ENCODE measurements around the gene PDE8A. TPM values are rescaled to one million over a fixed set of nuclear protein-coding genes. Genes with fewer than 3 reads are reported as not detected.

Gene PDE8A
- total RNA-seq, 5 donors from 2014 or later (not counting 1 experiment from before 2014, with no cell fraction given): 21.5 to 33.7 (median 25.1) TPM

- ChIA-PET POLR2A (no interaction called here), CTCF (no interaction called here)
- Mint-ChIP-seq H3K27me3 (no peaks in the 10 kb centered on the region), H3K9me3 (no peaks in the 10 kb centered on the region), H3K27ac (no peak overlapping the region), H3K4me3 (no peak overlapping the region), H3K4me1 (no peaks in the 10 kb centered on the region), H3K36me3 (peaks cover 42% of the 10 kb centered on the region)
- Histone ChIP-seq H3K4me1 (ENCODE audit: control insufficient read depth in 1 of 2, extremely low read depth in 1 of 2, insufficient read depth in 2 of 2, low read length in 2 of 2) (no peaks in the 10 kb centered on the region), H3K9me3 (no peaks in the 10 kb centered on the region), H3K27me3 (replicated peaks in 1 of 2; ENCODE audit: control insufficient read depth in 2 of 2, extremely low read depth in 1 of 2, insufficient read depth in 2 of 2, low read length in 1 of 2) (no peaks in the 10 kb centered on the region), H3K4me3 (ENCODE audit: control insufficient read depth in 1 of 2, extremely low read depth in 1 of 2, low read length in 1 of 2) (no peak overlapping the region), H3K27ac (ENCODE audit: low read length) (no peak overlapping the region), H3K36me3 (ENCODE audit: control insufficient read depth in 2 of 2, extremely low read depth in 1 of 2, insufficient read depth in 1 of 2, low read length in 1 of 2) (peaks cover 0 to 12% of the 10 kb centered on the region in 2 donors)
- no CpG with 5 or more reads among the region's 2 CpGs for WGBS (ENCODE audit: insufficient coverage)
- ATAC-seq (replicated peaks in 1 of 4) (no peak), DNase-seq (no peak)
Observed at GRCh38 chr15:85109333-85109732, 127.7 kb downstream of the PDE8A start.

DNA sequence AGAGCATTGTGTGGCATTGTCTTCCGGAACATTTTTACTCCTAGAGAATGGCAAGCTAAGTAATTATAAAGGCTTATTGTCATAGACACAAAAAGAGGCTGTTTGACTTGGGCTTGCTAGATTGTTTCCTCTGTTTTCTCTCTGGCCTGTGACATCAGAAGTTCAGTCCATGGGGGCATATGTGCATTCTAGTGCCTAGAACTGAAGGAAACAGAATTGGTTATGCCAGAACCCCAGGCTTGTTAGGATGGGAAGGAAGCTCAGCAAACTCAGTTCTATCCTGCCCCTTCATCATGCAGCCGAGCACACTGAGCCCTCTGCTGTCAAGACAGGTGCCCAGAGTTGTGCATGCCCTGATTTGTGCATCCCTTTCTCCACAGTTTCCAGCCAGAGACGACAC lies 131.3 kb downstream of the PDE8A start:
- no peaks in the 10 kb centered on the region for H3K9me3 Mint-ChIP-seq
- H3K4me3 Mint-ChIP-seq: no peak overlapping the region
- no peaks in the 10 kb centered on the region for H3K4me1 Mint-ChIP-seq
- peaks cover 66% of the 10 kb centered on the region for H3K36me3 Mint-ChIP-seq
- no peaks in the 10 kb centered on the region for H3K27me3 Mint-ChIP-seq
- ChIA-PET POLR2A (no interaction called here), CTCF (no interaction called here)
- no peak for ATAC-seq (replicated peaks in 1 of 4)
- DNase-seq: no peak
- H3K27ac Mint-ChIP-seq: no peak overlapping the region
- Histone ChIP-seq H3K27me3 (replicated peaks in 1 of 2; ENCODE audit: control insufficient read depth in 2 of 2, extremely low read depth in 1 of 2, insufficient read depth in 2 of 2, low read length in 1 of 2) (no peaks in the 10 kb centered on the region), H3K36me3 (ENCODE audit: control insufficient read depth in 2 of 2, extremely low read depth in 1 of 2, insufficient read depth in 1 of 2, low read length in 1 of 2) (peaks cover 7 to 30% of the 10 kb centered on the region in 2 donors), H3K4me3 (ENCODE audit: control insufficient read depth in 1 of 2, extremely low read depth in 1 of 2, low read length in 1 of 2) (no peak overlapping the region), H3K4me1 (ENCODE audit: control insufficient read depth in 1 of 2, extremely low read depth in 1 of 2, insufficient read depth in 2 of 2, low read length in 2 of 2) (no peaks in the 10 kb centered on the region), H3K27ac (ENCODE audit: low read length) (no peak overlapping the region), H3K9me3 (no peaks in the 10 kb centered on the region)
- 96% methylated on average over 3 of the region's 3 CpGs for WGBS (ENCODE audit: insufficient coverage)

DNA sequence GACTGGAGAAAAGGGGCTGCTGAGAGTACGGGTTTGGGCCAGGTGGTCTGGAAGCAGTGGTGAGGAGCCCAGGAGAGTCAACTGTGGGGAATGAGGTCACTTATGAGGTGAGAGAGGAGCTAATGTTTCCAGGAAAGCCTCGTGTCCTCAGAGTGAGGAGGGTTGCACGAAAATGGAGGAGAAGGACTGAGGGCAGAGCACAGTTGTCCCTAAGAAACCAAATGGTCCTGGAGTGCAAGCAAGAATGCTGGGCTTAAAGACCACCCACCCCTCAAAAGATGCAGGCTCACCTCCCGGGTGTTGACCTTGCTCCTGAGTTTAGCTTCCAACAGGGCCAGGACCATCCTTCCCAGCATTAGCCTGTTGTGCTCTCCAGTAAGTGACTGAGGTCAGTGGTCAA lies 133.2 kb downstream of the PDE8A start:
- Mint-ChIP-seq H3K9me3 (no peaks in the 10 kb centered on the region), H3K27ac (no peak overlapping the region), H3K4me3 (no peak overlapping the region), H3K27me3 (no peaks in the 10 kb centered on the region), H3K4me1 (no peaks in the 10 kb centered on the region), H3K36me3 (peaks cover 63% of the 10 kb centered on the region)
- no peak for ATAC-seq (replicated peaks in 1 of 4)
- H3K4me1 ChIP-seq (ENCODE audit: control insufficient read depth in 1 of 2, extremely low read depth in 1 of 2, insufficient read depth in 2 of 2, low read length in 2 of 2): no peaks in the 10 kb centered on the region
- H3K27me3 ChIP-seq (replicated peaks in 1 of 2; ENCODE audit: control insufficient read depth in 2 of 2, extremely low read depth in 1 of 2, insufficient read depth in 2 of 2, low read length in 1 of 2): no peaks in the 10 kb centered on the region
- no peak overlapping the region for H3K4me3 ChIP-seq (ENCODE audit: control insufficient read depth in 1 of 2, extremely low read depth in 1 of 2, low read length in 1 of 2)
- DNase-seq: no peak
- H3K27ac ChIP-seq (ENCODE audit: low read length): no peak overlapping the region
- CTCF ChIA-PET: no interaction called here
- H3K9me3 ChIP-seq: no peaks in the 10 kb centered on the region
- peaks cover 7 to 30% of the 10 kb centered on the region in 2 donors for H3K36me3 ChIP-seq (ENCODE audit: control insufficient read depth in 2 of 2, extremely low read depth in 1 of 2, insufficient read depth in 1 of 2, low read length in 1 of 2)
- POLR2A ChIA-PET: no interaction called here
- 100% methylated on average over 1 of the region's 4 CpGs for WGBS (ENCODE audit: insufficient coverage)

- no peak overlapping the region for H3K27ac ChIP-seq (ENCODE audit: low read length)
- no peaks in the 10 kb centered on the region for H3K27me3 ChIP-seq (replicated peaks in 1 of 2; ENCODE audit: control insufficient read depth in 2 of 2, extremely low read depth in 1 of 2, insufficient read depth in 2 of 2, low read length in 1 of 2)
- POLR2A ChIA-PET: no interaction called here
- H3K4me1 ChIP-seq (ENCODE audit: control insufficient read depth in 1 of 2, extremely low read depth in 1 of 2, insufficient read depth in 2 of 2, low read length in 2 of 2): no peaks in the 10 kb centered on the region
- no peak for DNase-seq
- Mint-ChIP-seq H3K4me3 (no peak overlapping the region), H3K4me1 (no peaks in the 10 kb centered on the region), H3K9me3 (no peaks in the 10 kb centered on the region), H3K27me3 (no peaks in the 10 kb centered on the region), H3K27ac (no peak overlapping the region), H3K36me3 (peaks cover 66% of the 10 kb centered on the region)
- H3K36me3 ChIP-seq (ENCODE audit: control insufficient read depth in 2 of 2, extremely low read depth in 1 of 2, insufficient read depth in 1 of 2, low read length in 1 of 2): peaks cover 7 to 30% of the 10 kb centered on the region in 2 donors
- no peak for ATAC-seq (replicated peaks in 1 of 4)
- H3K9me3 ChIP-seq: no peaks in the 10 kb centered on the region
- CTCF ChIA-PET: interaction anchor here in 1 of 2 donors (0.7 kb wide), 1 partner anchor 184 kb away, joined by 4 read pairs; no protein-coding TSS in a partner anchor
- H3K4me3 ChIP-seq (ENCODE audit: control insufficient read depth in 1 of 2, extremely low read depth in 1 of 2, low read length in 1 of 2): no peak overlapping the region
- WGBS (ENCODE audit: insufficient coverage): 88% methylated on average over 1 of the region's 1 CpG
Observed at GRCh38 chr15:85116066-85116465, 134.4 kb downstream of the PDE8A start.

DNA sequence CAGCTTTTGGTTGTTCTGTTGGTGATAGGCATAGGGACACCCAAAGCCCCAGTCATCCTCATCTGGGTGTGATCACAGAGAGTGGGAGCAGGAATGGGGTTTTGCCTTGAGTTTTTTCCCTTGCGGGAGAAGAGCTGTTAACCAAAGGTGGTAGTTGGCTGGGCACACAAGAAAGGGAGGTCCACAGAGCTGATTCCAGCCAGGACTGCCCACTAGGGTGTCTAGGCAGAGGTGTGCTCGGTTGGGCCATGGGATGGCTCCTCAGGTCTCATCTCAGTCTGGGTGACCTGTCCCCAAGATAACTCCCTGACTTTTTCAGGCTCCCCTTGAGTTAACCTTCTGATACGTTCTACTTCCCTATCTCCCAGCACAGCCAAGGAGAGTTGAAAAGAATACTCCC lies 134.8 kb downstream of the PDE8A start:
- Histone ChIP-seq H3K4me1 (ENCODE audit: control insufficient read depth in 1 of 2, extremely low read depth in 1 of 2, insufficient read depth in 2 of 2, low read length in 2 of 2) (no peaks in the 10 kb centered on the region), H3K27ac (ENCODE audit: low read length) (no peak overlapping the region), H3K9me3 (no peaks in the 10 kb centered on the region), H3K36me3 (ENCODE audit: control insufficient read depth in 2 of 2, extremely low read depth in 1 of 2, insufficient read depth in 1 of 2, low read length in 1 of 2) (peaks cover 7 to 30% of the 10 kb centered on the region in 2 donors), H3K27me3 (replicated peaks in 1 of 2; ENCODE audit: control insufficient read depth in 2 of 2, extremely low read depth in 1 of 2, insufficient read depth in 2 of 2, low read length in 1 of 2) (no peaks in the 10 kb centered on the region), H3K4me3 (ENCODE audit: control insufficient read depth in 1 of 2, extremely low read depth in 1 of 2, low read length in 1 of 2) (no peak overlapping the region)
- Mint-ChIP-seq H3K9me3 (no peaks in the 10 kb centered on the region), H3K4me1 (no peaks in the 10 kb centered on the region), H3K4me3 (no peak overlapping the region), H3K27ac (no peak overlapping the region), H3K27me3 (no peaks in the 10 kb centered on the region), H3K36me3 (peaks cover 64% of the 10 kb centered on the region)
- DNase-seq (no peak), ATAC-seq (replicated peaks in 1 of 4) (no peak)
- CTCF ChIA-PET: interaction anchor here in 1 of 2 donors (0.7 kb wide), 1 partner anchor 184 kb away, joined by 4 read pairs; no protein-coding TSS in a partner anchor
- 100% methylated on average over 2 of the region's 3 CpGs for WGBS (ENCODE audit: insufficient coverage)
- POLR2A ChIA-PET: no interaction called here

DNA sequence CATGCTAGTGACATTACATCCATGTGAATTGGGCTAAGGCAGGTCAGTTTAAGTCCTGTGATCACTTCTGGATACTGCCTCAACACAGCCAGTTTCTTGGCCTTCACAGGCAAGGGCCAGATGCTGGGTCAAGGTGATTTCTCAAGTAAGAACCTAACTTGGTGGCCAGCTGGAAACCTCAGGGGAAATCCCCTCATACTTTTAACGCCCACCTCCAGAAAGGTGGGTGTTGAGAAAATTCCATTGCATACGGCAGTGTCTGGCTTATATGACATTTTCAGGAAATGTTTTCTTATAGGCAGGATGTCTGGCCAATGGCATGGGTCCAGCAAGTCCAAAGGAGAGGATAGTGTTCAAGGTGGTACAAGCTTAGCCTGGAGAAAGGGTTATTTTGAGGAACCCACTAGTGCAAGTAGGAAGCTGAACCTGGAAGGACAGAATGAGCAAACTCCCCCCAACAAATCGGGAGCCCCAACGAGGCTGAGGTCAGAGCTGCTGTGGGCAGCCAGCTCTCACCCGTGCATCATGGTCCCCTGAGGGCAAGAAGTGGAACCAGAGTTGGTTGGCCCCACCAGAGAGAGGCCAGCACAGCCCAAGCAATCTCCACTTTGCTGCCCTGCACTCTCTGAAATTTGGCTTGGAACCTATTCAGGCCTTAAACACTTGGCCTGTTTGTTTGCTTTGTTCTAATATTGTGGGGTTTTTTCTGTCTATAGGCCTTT lies 135.4 kb downstream of the PDE8A start:
- H3K4me1 Mint-ChIP-seq: no peaks in the 10 kb centered on the region
- no peak overlapping the region for H3K4me3 Mint-ChIP-seq
- Histone ChIP-seq H3K4me1 (ENCODE audit: control insufficient read depth in 1 of 2, extremely low read depth in 1 of 2, insufficient read depth in 2 of 2, low read length in 2 of 2) (no peaks in the 10 kb centered on the region), H3K27me3 (replicated peaks in 1 of 2; ENCODE audit: control insufficient read depth in 2 of 2, extremely low read depth in 1 of 2, insufficient read depth in 2 of 2, low read length in 1 of 2) (no peaks in the 10 kb centered on the region), H3K27ac (ENCODE audit: low read length) (no peak overlapping the region), H3K4me3 (ENCODE audit: control insufficient read depth in 1 of 2, extremely low read depth in 1 of 2, low read length in 1 of 2) (no peak overlapping the region), H3K9me3 (no peaks in the 10 kb centered on the region), H3K36me3 (ENCODE audit: control insufficient read depth in 2 of 2, extremely low read depth in 1 of 2, insufficient read depth in 1 of 2, low read length in 1 of 2) (peaks cover 7 to 30% of the 10 kb centered on the region in 2 donors)
- peaks cover 68% of the 10 kb centered on the region for H3K36me3 Mint-ChIP-seq
- ChIA-PET POLR2A (no interaction called here), CTCF (no interaction called here)
- DNase-seq (no peak), ATAC-seq (replicated peaks in 1 of 4) (no peak)
- WGBS (ENCODE audit: insufficient coverage): no CpG with 5 or more reads among the region's 5 CpGs
- no peaks in the 10 kb centered on the region for H3K27me3 Mint-ChIP-seq
- H3K9me3 Mint-ChIP-seq: no peaks in the 10 kb centered on the region
- no peak overlapping the region for H3K27ac Mint-ChIP-seq

Data from T-cell (primary cell).